K562 (cell line): Measurements from ENCODE around the gene JPT2. TPM values are rescaled to one million over a fixed set of nuclear protein-coding genes. Genes with fewer than 3 reads are reported as not detected.

Source experiments
- ATF3 ChIP-seq, 2 experiments: fragments of 450-650 bp in 1 of 2; sonication (generic) in 1 of 2; formaldehyde crosslinking in 1 of 2; IDR thresholded peaks in 1 of 2; conservative IDR thresholded peaks in 1 of 2; 2 replicates each; pipeline versions ENCODE4 v1.6.1 to v1.8.1; 2016 to 2023; ENCODE audit warnings: mild to moderate bottlenecking in 2 of 2, moderate library complexity in 2 of 2, inconsistent platforms in 1 of 2, missing genetic modification reagents in 1 of 2
- KLF6 ChIP-seq: fragments of 250-450 bp; sonication (Bioruptor Pico); IDR thresholded peaks from 2 replicates; pipeline ENCODE4 v1.4.0; 2020; ENCODE audit warnings: mild to moderate bottlenecking, moderate library complexity, borderline replicate concordance
- MXI1 ChIP-seq: IDR thresholded peaks from 2 replicates; pipeline ENCODE4 v1.6.1; 2011; ENCODE audit warnings: low read depth, mild to moderate bottlenecking, improper control_type of control experiment, low read length
- NCOA1 ChIP-seq: fragments of 450-650 bp; IDR thresholded peaks from 2 replicates; pipeline ENCODE4 v1.6.1; 2016; ENCODE audit warnings: low read depth
- NCOA2 ChIP-seq, 2 experiments: fragments of 450-650 bp; IDR thresholded peaks; 2 replicates each; pipeline ENCODE4 v1.6.1; 2018; ENCODE audit warnings: mild to moderate bottlenecking in 2 of 2, moderate library complexity in 1 of 2; ENCODE audit not compliant: partially characterized antibody in 2 of 2
- NR3C1 ChIP-seq: sonication (generic); formaldehyde crosslinking; IDR thresholded peaks from 2 replicates; pipeline ENCODE4 v1.8.1; 2022; ENCODE audit warnings: missing genetic modification reagents
- PHF20 ChIP-seq: fragments of 450-650 bp; IDR thresholded peaks from 2 replicates; pipeline ENCODE4 v1.6.1; 2018; ENCODE audit not compliant: partially characterized antibody
- RAD21 ChIP-seq, 2 experiments: fragments of 250-450 bp in 1 of 2; fragments of 450-650 bp in 1 of 2; sonication (Bioruptor Pico) in 1 of 2; formaldehyde crosslinking in 1 of 2; IDR thresholded peaks in 1 of 2; conservative IDR thresholded peaks in 1 of 2; 2 replicates each; pipeline versions ENCODE4 v1.4.0 to v1.8.0; 2020 to 2022; ENCODE audit warnings: mild to moderate bottlenecking in 2 of 2, moderate library complexity in 1 of 2
- THRAP3 ChIP-seq: fragments of 450-650 bp; IDR thresholded peaks from 2 replicates; pipeline ENCODE4 v1.6.1; 2016; ENCODE audit warnings: mild to moderate bottlenecking, inconsistent platforms, borderline replicate concordance
- polyA plus RNA-seq, 8 experiments: library from polyadenylated mRNA; depleted of rRNA in 4 of 8; stranded (reverse) in 5 of 8; unstranded in 3 of 8; fragments of >200 nt; fragmentation: Nextera tagmentation in 2 of 8; fragmentation: Illumina TruSeq in 1 of 8; extraction: Ambion mirVana in 2 of 8; extraction: Trizol in 1 of 8; gene quantifications; 2 replicates each; pipeline versions ENCODE4 v1.2.1 to v1.2.3, GENCODE V29; 2011 to 2014; ENCODE audit warnings: inconsistent platforms in 1 of 8, missing spikeins in 1 of 8
- total RNA-seq, 7 experiments: library from RNA; depleted of rRNA in 6 of 7; stranded (reverse); fragments of >200 nt in 6 of 7; fragmentation: Illumina TruSeq in 2 of 7; extraction: Trizol in 2 of 7; gene quantifications; 2 replicates each; pipeline versions ENCODE4 v1.2.1 to v1.2.3, GENCODE V29; 2011 to 2021; ENCODE audit warnings: low replicate concordance in 1 of 7
- TF ChIP-seq, protein P1 (sequence below): fragments of 450-650 bp; IDR thresholded peaks from 2 replicates; pipeline ENCODE4 v1.6.1; 2016; ENCODE audit warnings: low read depth
- TF ChIP-seq, protein P2 (sequence below): fragments of 450-650 bp; formaldehyde crosslinking; IDR thresholded peaks from 2 replicates; pipeline ENCODE4 v1.4.0; 2020; ENCODE audit warnings: mild to moderate bottlenecking, moderate library complexity
- TF ChIP-seq, protein P3 (sequence below): fragments of 450-650 bp; IDR thresholded peaks from one replicate; pipeline ENCODE4 v1.6.1; 2018; ENCODE audit warnings: mild to moderate bottlenecking, moderate library complexity; ENCODE audit not compliant: partially characterized antibody

The JPT2 gene
- total and polyA plus RNA-seq, 9 of the 15 experiments (the other 6 are each of a cell fraction or from before 2014, with no cell fraction given): 25.5 to 133 (median 106) TPM

GRCh38 chr16:1705688-1706385 lies 27.8 kb downstream of the JPT2 start, which contains the start of gene MAPK8IP3 (continued):
- TF ChIP-seq, protein P1, sequence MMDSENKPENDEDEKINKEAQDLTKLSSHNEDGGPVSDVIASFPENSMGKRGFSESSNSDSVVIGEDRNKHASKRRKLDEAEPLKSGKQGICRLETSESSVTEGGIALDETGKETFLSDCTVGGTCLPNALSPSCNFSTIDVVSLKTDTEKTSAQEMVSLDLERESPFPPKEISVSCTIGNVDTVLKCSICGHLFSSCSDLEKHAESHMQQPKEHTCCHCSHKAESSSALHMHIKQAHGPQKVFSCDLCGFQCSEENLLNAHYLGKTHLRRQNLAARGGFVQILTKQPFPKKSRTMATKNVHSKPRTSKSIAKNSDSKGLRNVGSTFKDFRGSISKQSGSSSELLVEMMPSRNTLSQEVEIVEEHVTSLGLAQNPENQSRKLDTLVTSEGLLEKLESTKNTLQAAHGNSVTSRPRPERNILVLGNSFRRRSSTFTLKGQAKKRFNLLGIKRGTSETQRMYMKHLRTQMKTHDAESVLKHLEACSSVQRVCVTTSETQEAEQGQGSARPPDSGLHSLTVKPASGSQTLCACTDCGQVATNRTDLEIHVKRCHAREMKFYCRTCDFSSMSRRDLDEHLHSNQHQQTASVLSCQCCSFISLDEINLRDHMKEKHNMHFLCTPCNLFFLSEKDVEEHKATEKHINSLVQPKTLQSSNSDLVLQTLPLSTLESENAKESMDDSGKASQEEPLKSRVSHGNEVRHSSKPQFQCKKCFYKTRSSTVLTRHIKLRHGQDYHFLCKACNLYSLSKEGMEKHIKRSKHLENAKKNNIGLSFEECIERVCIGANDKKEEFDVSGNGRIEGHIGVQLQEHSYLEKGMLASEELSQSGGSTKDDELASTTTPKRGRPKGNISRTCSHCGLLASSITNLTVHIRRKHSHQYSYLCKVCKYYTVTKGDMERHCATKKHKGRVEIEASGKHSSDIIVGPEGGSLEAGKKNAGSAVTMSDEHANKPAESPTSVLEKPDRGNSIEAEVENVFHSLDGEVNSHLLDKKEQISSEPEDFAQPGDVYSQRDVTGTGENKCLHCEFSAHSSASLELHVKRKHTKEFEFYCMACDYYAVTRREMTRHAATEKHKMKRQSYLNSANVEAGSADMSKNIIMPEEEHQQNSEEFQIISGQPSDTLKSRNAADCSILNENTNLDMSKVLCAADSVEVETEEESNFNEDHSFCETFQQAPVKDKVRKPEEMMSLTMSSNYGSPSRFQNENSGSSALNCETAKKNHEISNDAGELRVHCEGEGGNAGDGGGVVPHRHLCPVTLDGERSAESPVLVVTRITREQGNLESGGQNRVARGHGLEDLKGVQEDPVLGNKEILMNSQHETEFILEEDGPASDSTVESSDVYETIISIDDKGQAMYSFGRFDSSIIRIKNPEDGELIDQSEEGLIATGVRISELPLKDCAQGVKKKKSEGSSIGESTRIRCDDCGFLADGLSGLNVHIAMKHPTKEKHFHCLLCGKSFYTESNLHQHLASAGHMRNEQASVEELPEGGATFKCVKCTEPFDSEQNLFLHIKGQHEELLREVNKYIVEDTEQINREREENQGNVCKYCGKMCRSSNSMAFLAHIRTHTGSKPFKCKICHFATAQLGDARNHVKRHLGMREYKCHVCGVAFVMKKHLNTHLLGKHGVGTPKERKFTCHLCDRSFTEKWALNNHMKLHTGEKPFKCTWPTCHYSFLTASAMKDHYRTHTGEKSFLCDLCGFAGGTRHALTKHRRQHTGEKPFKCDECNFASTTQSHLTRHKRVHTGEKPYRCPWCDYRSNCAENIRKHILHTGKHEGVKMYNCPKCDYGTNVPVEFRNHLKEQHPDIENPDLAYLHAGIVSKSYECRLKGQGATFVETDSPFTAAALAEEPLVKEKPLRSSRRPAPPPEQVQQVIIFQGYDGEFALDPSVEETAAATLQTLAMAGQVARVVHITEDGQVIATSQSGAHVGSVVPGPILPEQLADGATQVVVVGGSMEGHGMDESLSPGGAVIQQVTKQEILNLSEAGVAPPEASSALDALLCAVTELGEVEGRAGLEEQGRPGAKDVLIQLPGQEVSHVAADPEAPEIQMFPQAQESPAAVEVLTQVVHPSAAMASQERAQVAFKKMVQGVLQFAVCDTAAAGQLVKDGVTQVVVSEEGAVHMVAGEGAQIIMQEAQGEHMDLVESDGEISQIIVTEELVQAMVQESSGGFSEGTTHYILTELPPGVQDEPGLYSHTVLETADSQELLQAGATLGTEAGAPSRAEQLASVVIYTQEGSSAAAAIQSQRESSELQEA: no peak; the same call in 1 of the 2 replicates
- TF ChIP-seq THRAP3 (no peak), ATF3 (IDR thresholded peaks at IDR 0.05) (0 out of 2 replicates have a peak, but pooled peaks have one; percentile 26), ATF3 (CRISPR knock-in tag; conservative IDR thresholded peaks at IDR 0.05) (0 out of 2 replicates have a peak, but pooled peaks have one; percentile 60), NCOA1 (peak; percentile 72), MXI1 (no peak), NCOA2 (IDR thresholded peaks at IDR 0.05; ENCODE audit: partially characterized antibody in 2 of 2) (no peak), RAD21 (CRISPR knock-in tag; conservative IDR thresholded peaks at IDR 0.05 in 1 of 2, IDR thresholded peaks at IDR 0.05 in 1 of 2) (no peak), KLF6 (CRISPR knock-in tag) (no peak), PHF20 (peak; percentile 80), NR3C1 (CRISPR knock-in tag) (no peak)
- TF ChIP-seq, protein P2, sequence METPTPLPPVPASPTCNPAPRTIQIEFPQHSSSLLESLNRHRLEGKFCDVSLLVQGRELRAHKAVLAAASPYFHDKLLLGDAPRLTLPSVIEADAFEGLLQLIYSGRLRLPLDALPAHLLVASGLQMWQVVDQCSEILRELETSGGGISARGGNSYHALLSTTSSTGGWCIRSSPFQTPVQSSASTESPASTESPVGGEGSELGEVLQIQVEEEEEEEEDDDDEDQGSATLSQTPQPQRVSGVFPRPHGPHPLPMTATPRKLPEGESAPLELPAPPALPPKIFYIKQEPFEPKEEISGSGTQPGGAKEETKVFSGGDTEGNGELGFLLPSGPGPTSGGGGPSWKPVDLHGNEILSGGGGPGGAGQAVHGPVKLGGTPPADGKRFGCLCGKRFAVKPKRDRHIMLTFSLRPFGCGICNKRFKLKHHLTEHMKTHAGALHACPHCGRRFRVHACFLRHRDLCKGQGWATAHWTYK (CRISPR knock-in tag): peak; percentile 41; the same call in 1 of the 2 replicates
- TF ChIP-seq, protein P3, sequence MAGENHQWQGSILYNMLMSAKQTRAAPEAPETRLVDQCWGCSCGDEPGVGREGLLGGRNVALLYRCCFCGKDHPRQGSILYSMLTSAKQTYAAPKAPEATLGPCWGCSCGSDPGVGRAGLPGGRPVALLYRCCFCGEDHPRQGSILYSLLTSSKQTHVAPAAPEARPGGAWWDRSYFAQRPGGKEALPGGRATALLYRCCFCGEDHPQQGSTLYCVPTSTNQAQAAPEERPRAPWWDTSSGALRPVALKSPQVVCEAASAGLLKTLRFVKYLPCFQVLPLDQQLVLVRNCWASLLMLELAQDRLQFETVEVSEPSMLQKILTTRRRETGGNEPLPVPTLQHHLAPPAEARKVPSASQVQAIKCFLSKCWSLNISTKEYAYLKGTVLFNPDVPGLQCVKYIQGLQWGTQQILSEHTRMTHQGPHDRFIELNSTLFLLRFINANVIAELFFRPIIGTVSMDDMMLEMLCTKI: no peak
